Endothelial cell of umbilical vein (primary cell): ENCODE measurements around the gene SLAMF1. TPM values are rescaled to one million over a fixed set of nuclear protein-coding genes. Genes with fewer than 3 reads are reported as not detected.

Source experiments
- BruUV-seq: library from RNA; stranded (reverse); fragments of 400-500 nt; replicated peaks from 2 replicates; lab custom pipeline; 2021; lab: Mats Ljungman, UMichigan
- CTCF ChIA-PET: fragments of 300-600, 350-600 bp; sonication (Branson Sonifier 250); formaldehyde crosslinking; loops from one replicate; lab custom pipeline; 2021; ENCODE audit warnings: antibody characterized with exemption, inconsistent platforms; lab: Charles Lee
- POLR2A ChIA-PET: fragments of 300-600, 350-600 bp; sonication (Branson Sonifier 250); formaldehyde crosslinking; loops from one replicate; lab custom pipeline; 2021; ENCODE audit warnings: antibody characterized with exemption, inconsistent platforms; lab: Charles Lee
- DNase-seq: peaks from one replicate; pipeline ENCODE4 v3.0.0-alpha.2; 2011; ENCODE audit warnings: low read depth, low spot score
- FAIRE-seq: peaks from 2 replicates; lab custom pipeline; 2011; peaks lifted over from hg19 to GRCh38; lab: Jason Lieb, UNC
- H2AFZ ChIP-seq: 2 replicates; pipeline ENCODE4 v1.6.0; 2012; ENCODE audit warnings: low read depth, low read length, control low read depth, inconsistent platforms
- H3K27ac ChIP-seq: 2 replicates; pipeline ENCODE4 v1.5.1; 2011; ENCODE audit warnings: low read depth, mild to moderate bottlenecking, control low read depth, low read length, moderate library complexity; ENCODE audit not compliant: insufficient read depth
- H3K27me3 ChIP-seq, 2 experiments: 2 replicates each; pipeline versions ENCODE4 v1.6.0 to v1.6.1; 2011; ENCODE audit warnings: low read length in 2 of 2, mixed read lengths in 1 of 2; ENCODE audit not compliant: control insufficient read depth in 2 of 2, insufficient read depth in 2 of 2
- H3K36me3 ChIP-seq, 2 experiments: 2 replicates in 1 of 2; 3 replicates in 1 of 2; pipeline ENCODE4 v1.5.1; 2011; ENCODE audit warnings: low read length in 2 of 2, mild to moderate bottlenecking in 1 of 2, moderate library complexity in 1 of 2; ENCODE audit not compliant: control insufficient read depth in 2 of 2, insufficient read depth in 2 of 2; ENCODE audit errors: extremely low read depth in 1 of 2
- H3K4me1 ChIP-seq: 3 replicates; pipeline ENCODE4 v1.5.1; 2011; ENCODE audit warnings: mild to moderate bottlenecking, low read length; ENCODE audit not compliant: control insufficient read depth, insufficient read depth; ENCODE audit errors: extremely low read depth
- H3K4me2 ChIP-seq: 2 replicates; pipeline ENCODE4 v1.6.1; 2011; ENCODE audit warnings: low read length, control low read depth, mixed read lengths; ENCODE audit not compliant: insufficient read depth
- H3K4me3 ChIP-seq, 3 experiments: fragments of 200-600 bp in 1 of 3; sonication (generic), shearing (Covaris generic) in 1 of 3; replicated peaks in 1 of 3; 2 replicates each; pipeline ENCODE4 v1.5.1; 2011 to 2016; ENCODE audit warnings: control low read depth in 3 of 3, low read length in 3 of 3, mild to moderate bottlenecking in 2 of 3, inconsistent platforms in 1 of 3, low read depth in 1 of 3, moderate library complexity in 1 of 3; ENCODE audit not compliant: insufficient read depth in 1 of 3
- H3K79me2 ChIP-seq: 2 replicates; pipeline ENCODE4 v1.6.0; 2012; ENCODE audit warnings: low read length, inconsistent platforms; ENCODE audit not compliant: control insufficient read depth, insufficient read depth
- H3K9ac ChIP-seq: replicated peaks from 2 replicates; pipeline ENCODE3; 2011; ENCODE audit warnings: low read length, control low read depth; ENCODE audit not compliant: insufficient read depth; ENCODE audit errors: extremely low read depth
- H3K9me1 ChIP-seq: replicated peaks from 3 replicates; pipeline ENCODE4 v1.6.0; 2011; ENCODE audit warnings: mild to moderate bottlenecking, low read length; ENCODE audit not compliant: control insufficient read depth, insufficient read depth; ENCODE audit errors: extremely low read depth
- H3K9me3 ChIP-seq: replicated peaks from 2 replicates; pipeline ENCODE4 v1.5.1; 2012; ENCODE audit warnings: low read length, inconsistent platforms; ENCODE audit not compliant: control insufficient read depth, insufficient read depth
- H4K20me1 ChIP-seq: replicated peaks from 2 replicates; pipeline ENCODE3; 2011; ENCODE audit warnings: mild to moderate bottlenecking, low read length; ENCODE audit not compliant: control insufficient read depth, insufficient read depth; ENCODE audit errors: extremely low read depth
- EZH2 ChIP-seq: IDR thresholded peaks from 2 replicates; pipeline ENCODE4 v1.6.1; 2012; ENCODE audit warnings: borderline replicate concordance, low read depth, mild to moderate bottlenecking, moderate library complexity, low read length, inconsistent platforms; ENCODE audit not compliant: severe bottlenecking
- FOS ChIP-seq: IDR thresholded peaks from 2 replicates; pipeline ENCODE4 v1.6.1; 2011; ENCODE audit warnings: mild to moderate bottlenecking, low read length, moderate library complexity, borderline replicate concordance; ENCODE audit not compliant: insufficient read depth
- GATA2 ChIP-seq: IDR thresholded peaks from 2 replicates; pipeline ENCODE4 v1.7.0; 2011; ENCODE audit warnings: low read depth, mild to moderate bottlenecking, moderate library complexity, mixed read lengths, low read length; ENCODE audit not compliant: insufficient read length, insufficient read depth
- JUN ChIP-seq: IDR thresholded peaks from 2 replicates; pipeline ENCODE4 v1.6.1; 2011; ENCODE audit warnings: borderline replicate concordance, low read depth; ENCODE audit not compliant: insufficient read length, insufficient read depth
- MYC ChIP-seq: IDR thresholded peaks from one replicate; pipeline ENCODE4 v1.6.1; 2011; ENCODE audit warnings: mild to moderate bottlenecking, low read depth, low read length
- POLR2A ChIP-seq: IDR thresholded peaks from 2 replicates; pipeline ENCODE4 v1.6.1; 2012; ENCODE audit warnings: low read depth, mild to moderate bottlenecking, control low read depth, low read length
- POLR2AphosphoS5 ChIP-seq: IDR thresholded peaks from 2 replicates; pipeline ENCODE4 v1.6.1; 2012; ENCODE audit warnings: low read depth, mild to moderate bottlenecking, control low read depth, low read length, moderate library complexity; ENCODE audit not compliant: insufficient read depth
- dilution Hi-C: fragments of 300-500 bp; cut with MboI; formaldehyde crosslinking; loops from one replicate; pipeline ENCODE4 v1.15.0; 2019; ENCODE audit warnings: low sequenced_read_pairs; ENCODE audit not compliant: extremely low pct_ligation_motif_present
- intact Hi-C: fragments of 100-400 bp; cut with micrococcal nuclease; formaldehyde crosslinking; loops from one replicate; pipeline ENCODE4 v1.10.0; 2022
- polyA plus RNA-seq, 4 experiments: library from polyadenylated mRNA; depleted of rRNA in 3 of 4; stranded (reverse) in 3 of 4; unstranded in 1 of 4; fragments of >200 nt; gene quantifications; 2 replicates each; pipeline versions ENCODE4 v1.2.1 to v1.2.3, GENCODE V29; 2011 to 2012; ENCODE audit warnings: missing spikeins in 1 of 4
- total RNA-seq: library from RNA; stranded (reverse); gene quantifications from 2 replicates; pipeline ENCODE4 v1.2.3, GENCODE V29; 2021
- TF ChIP-seq, protein P1 (sequence below): IDR thresholded peaks from 2 replicates; pipeline ENCODE4 v1.6.1; 2011; ENCODE audit not compliant: insufficient read depth, insufficient read length
- TF ChIP-seq, protein P2 (sequence below), 2 donors: IDR thresholded peaks; 1 replicate in 1 of 2; 2 replicates in 1 of 2; pipeline ENCODE4 v1.5.1; 2011; ENCODE audit warnings: low read length in 2 of 2, mild to moderate bottlenecking in 2 of 2, moderate library complexity in 2 of 2, control low read depth in 1 of 2, inconsistent platforms in 1 of 2, low read depth in 1 of 2; ENCODE audit not compliant: insufficient read depth in 1 of 2; ENCODE audit errors: extremely low read depth in 1 of 2

Gene SLAMF1
- total and polyA plus RNA-seq, 2 donors (not counting 3 experiments of a cell fraction or from before 2014, with no cell fraction given) = not detected

DNA sequence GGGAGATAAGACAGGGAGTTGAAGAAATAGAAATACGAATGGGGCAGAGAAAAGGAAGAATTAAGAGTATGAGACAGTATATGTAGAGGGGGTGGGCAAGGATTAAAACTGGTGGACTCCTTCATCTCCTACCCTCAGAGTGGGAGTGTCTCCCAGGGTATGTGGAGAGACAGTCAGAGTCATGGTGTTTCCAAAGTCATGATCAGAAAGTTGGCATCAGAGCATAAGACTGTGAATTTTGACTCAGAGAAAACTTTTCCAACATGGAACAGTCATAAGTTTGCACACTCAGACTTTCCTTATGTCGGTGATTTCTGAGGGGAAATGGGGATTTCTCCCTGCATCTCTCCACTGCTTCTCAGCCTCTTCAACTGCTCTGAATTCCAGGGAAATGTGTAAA lies 70.0 kb downstream of the SLAMF1 start:
- no peaks in the 10 kb centered on the region for H3K79me2 ChIP-seq
- peaks cover 0 to 3% of the 10 kb centered on the region in 2 experiments for H3K27me3 ChIP-seq
- FAIRE-seq (no peak), DNase-seq (no peak)
- H3K36me3 ChIP-seq = no peaks in the 10 kb centered on the region
- H3K9ac ChIP-seq = no peak overlapping the region
- no peak overlapping the region for H3K4me2 ChIP-seq
- no peak overlapping the region for H2AFZ ChIP-seq
- BruUV-seq = no TSS peak
- no peaks in the 10 kb centered on the region for H3K4me1 ChIP-seq
- no peaks in the 10 kb centered on the region for H3K9me1 ChIP-seq
- no peaks in the 10 kb centered on the region for H4K20me1 ChIP-seq
- intact Hi-C loops (no loop called here), dilution Hi-C loops (no loop called here)
- TF ChIP-seq, protein P1, sequence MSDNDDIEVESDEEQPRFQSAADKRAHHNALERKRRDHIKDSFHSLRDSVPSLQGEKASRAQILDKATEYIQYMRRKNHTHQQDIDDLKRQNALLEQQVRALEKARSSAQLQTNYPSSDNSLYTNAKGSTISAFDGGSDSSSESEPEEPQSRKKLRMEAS = no peak
- no peak for TF ChIP-seq MYC
- TF ChIP-seq POLR2A = no peak
- no peak for TF ChIP-seq POLR2AphosphoS5
- no peak for TF ChIP-seq GATA2
- TF ChIP-seq JUN = no peak
- TF ChIP-seq EZH2 = no peak
- TF ChIP-seq FOS = no peak
- TF ChIP-seq, protein P2, sequence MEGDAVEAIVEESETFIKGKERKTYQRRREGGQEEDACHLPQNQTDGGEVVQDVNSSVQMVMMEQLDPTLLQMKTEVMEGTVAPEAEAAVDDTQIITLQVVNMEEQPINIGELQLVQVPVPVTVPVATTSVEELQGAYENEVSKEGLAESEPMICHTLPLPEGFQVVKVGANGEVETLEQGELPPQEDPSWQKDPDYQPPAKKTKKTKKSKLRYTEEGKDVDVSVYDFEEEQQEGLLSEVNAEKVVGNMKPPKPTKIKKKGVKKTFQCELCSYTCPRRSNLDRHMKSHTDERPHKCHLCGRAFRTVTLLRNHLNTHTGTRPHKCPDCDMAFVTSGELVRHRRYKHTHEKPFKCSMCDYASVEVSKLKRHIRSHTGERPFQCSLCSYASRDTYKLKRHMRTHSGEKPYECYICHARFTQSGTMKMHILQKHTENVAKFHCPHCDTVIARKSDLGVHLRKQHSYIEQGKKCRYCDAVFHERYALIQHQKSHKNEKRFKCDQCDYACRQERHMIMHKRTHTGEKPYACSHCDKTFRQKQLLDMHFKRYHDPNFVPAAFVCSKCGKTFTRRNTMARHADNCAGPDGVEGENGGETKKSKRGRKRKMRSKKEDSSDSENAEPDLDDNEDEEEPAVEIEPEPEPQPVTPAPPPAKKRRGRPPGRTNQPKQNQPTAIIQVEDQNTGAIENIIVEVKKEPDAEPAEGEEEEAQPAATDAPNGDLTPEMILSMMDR (IDR thresholded peaks at IDR 0.05; ENCODE audit: extremely low read depth in 1 of 2, insufficient read depth in 1 of 2, low read depth in 1 of 2, low read length in 2 of 2) = no peak
- ChIA-PET POLR2A (no interaction called here), CTCF (no interaction called here)
- H3K4me3 ChIP-seq = no peak overlapping the region
- H3K9me3 ChIP-seq = no peaks in the 10 kb centered on the region
- no peak overlapping the region for H3K27ac ChIP-seq
